ENCODE data around the gene PNPLA7. TPM values are rescaled to one million over a fixed set of nuclear protein-coding genes. Genes with fewer than 3 reads are reported as not detected.

Gene PNPLA7
- total and polyA plus RNA-seq, 7 donors = 1.8 to 12.2 (median 8.2) TPM

DNA sequence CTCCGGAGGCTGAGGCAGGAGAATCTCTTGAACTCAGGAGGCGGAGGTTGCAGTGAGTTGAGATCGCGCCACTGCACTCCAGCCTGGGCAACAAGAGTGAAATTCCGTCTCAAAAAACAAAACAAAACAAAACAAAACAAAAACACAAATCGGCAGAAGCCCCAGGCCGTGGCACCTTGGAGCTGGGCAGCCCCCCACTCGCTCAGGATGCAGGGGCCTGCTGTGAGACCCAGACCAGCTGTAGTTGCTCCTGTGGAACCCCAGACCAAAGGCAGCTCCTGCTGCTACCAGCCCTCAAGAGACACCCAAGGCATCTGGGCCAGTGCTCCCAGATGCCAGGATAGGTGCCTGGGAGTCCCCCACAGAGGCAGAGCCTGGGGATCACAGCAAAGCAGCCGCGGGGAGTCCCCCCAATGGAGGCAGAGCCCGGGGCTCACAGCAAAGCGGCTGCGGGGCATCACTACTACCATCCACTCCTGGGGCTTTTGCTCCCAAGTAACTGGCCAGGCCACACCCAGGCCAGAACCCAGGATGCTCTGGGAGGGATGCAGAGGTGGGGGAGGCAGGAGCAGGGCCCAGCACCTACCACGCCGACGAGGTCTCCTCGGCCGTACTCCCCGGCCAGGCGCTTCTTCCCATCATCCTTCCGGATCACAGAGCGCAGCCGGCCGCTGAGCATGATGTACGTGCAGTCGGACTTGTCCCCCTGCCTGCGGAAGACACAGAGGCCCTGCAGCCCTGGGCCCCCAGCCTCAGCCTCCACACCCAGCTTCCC lies 53.4 kb downstream of the PNPLA7 start:
- no peak overlapping the region for H3K4me3 ChIP-seq
- H3K27ac ChIP-seq = no peak overlapping the region
- TF ChIP-seq POLR2A (IDR thresholded peaks at IDR 0.05) = no peak
- no peak for TF ChIP-seq POLR2AphosphoS5 (IDR thresholded peaks at IDR 0.05)
- TF ChIP-seq EP300 (IDR thresholded peaks at IDR 0.05) = no peak
- no peak for TF ChIP-seq CTCF (IDR thresholded peaks at IDR 0.05)
- intact Hi-C loops (cut with DNase I) = no loop called here
- no peaks in the 10 kb centered on the region for H3K9me3 ChIP-seq
- 95 to 96% methylated on average over 27 of the region's 27 CpGs for WGBS, 2 donors
- DNase-seq = peak; percentile 28
- H3K27me3 ChIP-seq = no peaks in the 10 kb centered on the region
- H3K36me3 ChIP-seq = peaks cover 0 to 34% (median 0%) of the 10 kb centered on the region in 4 donors
- no peaks in the 10 kb centered on the region for H3K4me1 ChIP-seq

DNA sequence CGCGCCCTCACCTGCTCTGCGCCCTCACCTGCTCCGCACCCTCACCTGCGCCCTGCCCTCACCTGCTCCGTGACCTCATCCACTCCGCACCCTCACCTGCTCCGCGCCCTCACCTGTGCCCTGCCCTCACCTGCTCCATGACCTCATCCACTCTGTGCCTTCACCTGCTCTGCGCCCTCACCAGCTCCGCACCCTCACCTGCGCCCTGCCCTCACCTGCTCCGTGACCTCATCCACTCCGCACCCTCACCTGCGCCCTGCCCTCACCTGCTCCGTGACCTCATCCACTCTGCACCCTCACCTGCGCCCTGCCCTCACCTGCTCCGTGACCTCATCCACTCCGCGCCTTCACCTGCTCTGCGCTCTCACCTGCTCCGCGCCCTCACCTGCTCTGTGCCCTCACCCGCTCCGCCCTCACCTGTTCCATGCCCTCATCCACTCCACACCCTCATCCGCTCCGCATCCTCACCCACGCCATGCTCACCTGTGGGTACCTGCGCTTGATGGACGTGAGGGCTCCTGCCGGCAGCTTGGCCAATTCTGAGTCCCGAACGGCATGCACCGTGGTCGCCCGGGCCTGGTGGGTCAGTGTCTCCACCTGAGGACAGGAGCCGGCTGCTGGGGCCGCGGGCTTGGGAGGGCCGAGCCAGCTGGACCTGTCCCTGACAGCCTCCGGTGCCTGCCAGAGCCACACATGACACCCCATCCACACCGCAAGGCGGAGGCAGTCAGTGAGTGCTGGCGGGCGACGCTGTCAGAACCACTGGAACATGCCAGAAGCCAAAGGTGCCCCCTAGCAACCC lies 55.5 kb downstream of the PNPLA7 start:
- Histone ChIP-seq H3K4me3 (no peak overlapping the region), H3K27me3 (no peaks in the 10 kb centered on the region), H3K9me3 (no peaks in the 10 kb centered on the region), H3K4me1 (no peaks in the 10 kb centered on the region), H3K36me3 (peaks cover 0 to 20% (median 0%) of the 10 kb centered on the region in 4 donors), H3K27ac (no peak overlapping the region)
- no peak for TF ChIP-seq EP300 (IDR thresholded peaks at IDR 0.05)
- intact Hi-C loops (cut with DNase I) = no loop called here
- WGBS, 2 donors = 67 to 95% methylated on average over 46 of the region's 46 CpGs
- no peak for DNase-seq

GRCh38 chr9:137494104-137494544 lies 56.1 kb downstream of the PNPLA7 start:
- Histone ChIP-seq H3K4me1 (no peaks in the 10 kb centered on the region), H3K36me3 (peaks cover 0 to 20% (median 0%) of the 10 kb centered on the region in 4 donors), H3K4me3 (no peak overlapping the region), H3K9me3 (no peaks in the 10 kb centered on the region), H3K27ac (no peak overlapping the region), H3K27me3 (no peaks in the 10 kb centered on the region)
- intact Hi-C loops (cut with DNase I) = no loop called here
- no peak for TF ChIP-seq POLR2A (IDR thresholded peaks at IDR 0.05)
- TF ChIP-seq POLR2AphosphoS5 (IDR thresholded peaks at IDR 0.05) = no peak
- TF ChIP-seq CTCF (IDR thresholded peaks at IDR 0.05) = no peak
- TF ChIP-seq EP300 (IDR thresholded peaks at IDR 0.05) = no peak
- 20 to 69% methylated on average over 13 of the region's 13 CpGs for WGBS, 2 donors
- no peak for DNase-seq

- Histone ChIP-seq H3K4me3 (no peak overlapping the region), H3K27me3 (no peaks in the 10 kb centered on the region), H3K36me3 (peaks cover 0 to 20% (median 0%) of the 10 kb centered on the region in 4 donors), H3K4me1 (no peaks in the 10 kb centered on the region), H3K9me3 (no peaks in the 10 kb centered on the region), H3K27ac (no peak overlapping the region)
- intact Hi-C loops (cut with DNase I) = no loop called here
- TF ChIP-seq POLR2AphosphoS5 (IDR thresholded peaks at IDR 0.05) (no peak), CTCF (IDR thresholded peaks at IDR 0.05) (no peak)
- WGBS, 2 donors = 95% methylated on average over 16 of the region's 16 CpGs
- DNase-seq = peak; percentile 51
Measured at GRCh38 chr9:137493364-137494103, 56.7 kb downstream of the PNPLA7 start.
